Psoas muscle (tissue), 8 donors: Measurements from ENCODE around the gene UBE2J2. TPM values are rescaled to one million over a fixed set of nuclear protein-coding genes. Genes with fewer than 3 reads are reported as not detected.

ENCODE experiments used
- ATAC-seq, 4 donors: fragments of 200-7000 bp; cut with Tn5 transposase; one replicate each; pipeline ENCODE4 v1.9.1; 2020; ENCODE audit warnings: moderate library complexity in 3 of 4, mild to moderate bottlenecking in 2 of 4
- DNase-seq, 2 donors: peaks; one replicate each; pipeline ENCODE4 v3.0.0-alpha.2; 2020
- H3K27ac ChIP-seq: fragments of 200-600 bp; one replicate; pipeline ENCODE4 v1.8.0; 2022
- H3K27me3 ChIP-seq, 3 donors: fragments of 200-600 bp in 1 of 3; one replicate each; pipeline versions ENCODE4 v1.6.1 to v1.8.0; 2013 to 2022; ENCODE audit warnings: low read length in 2 of 3, mild to moderate bottlenecking in 2 of 3, moderate library complexity in 1 of 3; ENCODE audit not compliant: insufficient read depth in 3 of 3
- H3K36me3 ChIP-seq, 2 donors: fragments of 200-600 bp in 1 of 2; one replicate each; pipeline versions ENCODE4 v1.6.1 to v1.8.0; 2013 to 2022; ENCODE audit warnings: low read depth in 1 of 2, mild to moderate bottlenecking in 1 of 2, moderate library complexity in 1 of 2; ENCODE audit not compliant: insufficient read depth in 1 of 2
- H3K4me1 ChIP-seq: fragments of 200-600 bp; one replicate; pipeline ENCODE4 v1.8.0; 2022
- H3K4me3 ChIP-seq: fragments of 200-600 bp; one replicate; pipeline ENCODE4 v1.8.0; 2022; ENCODE audit warnings: mild to moderate bottlenecking
- H3K9me3 ChIP-seq: fragments of 200-600 bp; one replicate; pipeline ENCODE4 v1.8.0; 2022
- CTCF ChIP-seq: fragments of 200-600 bp; IDR thresholded peaks from one replicate; pipeline ENCODE4 v1.8.0; 2022; ENCODE audit warnings: antibody characterized with exemption
- WGBS, 3 donors: extraction: QIAGEN DNeasy Blood & Tissue Kit; methylation state at CpG; one replicate each; pipeline versions ENCODE4 v1.1.6 to v1.1.7; 2013; 5-methylcytosine and 5-hydroxymethylcytosine counted together
- intact Hi-C, 2 donors: fragments of 100-400 bp; cut with DNase I; formaldehyde crosslinking; loops; one replicate each; pipeline versions ENCODE4 v1.11.0 to v1.14.2; 2022
- polyA plus RNA-seq, 3 donors: library from polyadenylated mRNA; stranded (reverse); fragments of 200-250 nt; gene quantifications; one replicate each; pipeline ENCODE4 v1.2.3, GENCODE V29; 2013
- total RNA-seq, 4 donors: library from RNA; stranded (reverse); fragmentation: NEBNext Ultra II Directional in 2 of 4; extraction: Animal tissue kit (Norgen Biotek cat#: 25700) in 2 of 4; gene quantifications; one replicate each; pipeline versions ENCODE4 v1.2.1 to v1.2.4, GENCODE V29; 2021 to 2023
- donor health status: healthy with polysubstance abuse.
- donor health status: DM: no; HTN: no; CAD: no; lungs with moderate emphysema.
- donor health status: Bipolar disorder and iron deficiency.
- donor health status: healthy.
- donor health status: DM: yes; HTN: yes; CAD: no.
- donor health status: DM: no; HTN: no; CAD: no.
- donor health status: DM: no; HTN: no; CAD: no.
- donor health status: DM: yes; HTN: yes; CAD: no.

Gene UBE2J2
- total and polyA plus RNA-seq, 7 donors: 36.8 to 80.9 (median 44.9) TPM

- Histone ChIP-seq H3K9me3 (no peaks in the 10 kb centered on the region), H3K27me3 (peaks cover 0 to 23% (median 23%) of the 10 kb centered on the region in 3 donors), H3K27ac (no peak overlapping the region), H3K36me3 (no peaks in the 10 kb centered on the region), H3K4me1 (no peaks in the 10 kb centered on the region), H3K4me3 (no peak overlapping the region)
- intact Hi-C loops: no loop called here
- DNase-seq (no peak), ATAC-seq (no peak)
- WGBS, 3 donors: 49 to 56% (median 53%) methylated on average over 17 to 23 of the region's 23 CpGs
- TF ChIP-seq CTCF: no peak
These were observed 32.6 kb downstream of the UBE2J2 start for GRCh38 chr1:1240822-1241587.

GRCh38 chr1:1240348-1240732, 33.3 kb downstream of the UBE2J2 start:
- Histone ChIP-seq H3K9me3 (no peaks in the 10 kb centered on the region), H3K36me3 (no peaks in the 10 kb centered on the region), H3K4me3 (no peak overlapping the region), H3K27ac (no peak overlapping the region), H3K4me1 (no peaks in the 10 kb centered on the region), H3K27me3 (peaks cover 0 to 18% (median 16%) of the 10 kb centered on the region in 3 donors)
- no peak for TF ChIP-seq CTCF
- WGBS, 3 donors: 51 to 73% (median 62%) methylated on average over 3 to 11 of the region's 11 CpGs
- ATAC-seq (no peak), DNase-seq (no peak)
- intact Hi-C loops: no loop called here

DNA sequence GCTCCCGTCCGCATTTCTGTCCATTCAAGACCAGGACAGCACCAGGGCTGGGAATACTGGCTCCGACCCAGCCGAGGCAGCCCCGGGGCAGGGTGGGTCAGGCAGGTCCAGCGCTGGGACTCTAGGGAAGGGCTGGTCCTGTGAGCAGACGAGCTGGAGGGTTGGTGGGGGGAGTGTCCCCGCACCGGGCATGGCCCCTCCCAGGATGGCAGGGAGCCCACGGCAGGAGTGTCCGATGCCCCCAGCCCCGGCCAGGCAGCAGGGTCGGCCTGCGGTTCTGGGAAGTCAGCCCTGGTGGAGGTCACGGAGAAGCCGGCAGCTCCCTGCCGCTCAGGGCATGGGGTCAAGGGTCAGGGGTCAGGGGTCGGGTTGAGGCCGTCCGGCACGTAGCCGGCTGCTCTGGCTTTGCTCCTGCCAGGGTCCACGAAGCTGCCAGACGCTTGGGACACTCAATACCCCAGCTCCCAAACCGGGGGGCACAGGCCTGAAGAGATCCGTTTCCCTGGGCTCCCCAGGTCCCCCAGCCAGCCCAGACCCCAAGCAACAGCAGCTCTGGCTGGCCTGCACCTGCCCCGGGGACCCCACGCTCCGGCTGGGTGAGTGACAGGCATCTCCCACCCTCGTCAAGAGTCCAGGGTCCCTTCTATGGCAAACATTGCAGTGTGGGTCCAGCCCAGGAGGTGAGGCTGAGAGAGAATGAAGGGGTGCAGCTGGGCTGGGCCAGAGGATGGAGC, 33.9 kb downstream of the UBE2J2 start:
- intact Hi-C loops: no loop called here
- Histone ChIP-seq H3K4me3 (no peak overlapping the region), H3K27ac (no peak overlapping the region), H3K9me3 (no peaks in the 10 kb centered on the region), H3K4me1 (no peaks in the 10 kb centered on the region), H3K36me3 (no peaks in the 10 kb centered on the region), H3K27me3 (peaks cover 0 to 16% (median 15%) of the 10 kb centered on the region in 3 donors)
- 16 to 25% (median 24%) methylated on average over 28 to 30 of the region's 30 CpGs for WGBS, 3 donors
- TF ChIP-seq CTCF: no peak
- ATAC-seq: no peak
- DNase-seq: no peak

- peaks cover 0 to 16% (median 15%) of the 10 kb centered on the region in 3 donors for H3K27me3 ChIP-seq
- H3K27ac ChIP-seq: no peak overlapping the region
- H3K4me1 ChIP-seq: no peaks in the 10 kb centered on the region
- H3K4me3 ChIP-seq: no peak overlapping the region
- H3K36me3 ChIP-seq: no peaks in the 10 kb centered on the region
- ATAC-seq (no peak), DNase-seq (no peak)
- whole genome bisulfite sequencing, 3 donors: 39 to 48% (median 41%) methylated on average over 10 to 15 of the region's 15 CpGs
- no peaks in the 10 kb centered on the region for H3K9me3 ChIP-seq
- no peak for TF ChIP-seq CTCF
- intact Hi-C loops: no loop called here
These were observed 34.4 kb downstream of the UBE2J2 start for GRCh38 chr1:1239227-1239613.
